ENCODE results near the gene CST1.
"Not testable (repeated sequence)": the region's sequence is repeated elsewhere in the genome, so short reads cannot be mapped to it uniquely, and the experiment has no call there.

DNA sequence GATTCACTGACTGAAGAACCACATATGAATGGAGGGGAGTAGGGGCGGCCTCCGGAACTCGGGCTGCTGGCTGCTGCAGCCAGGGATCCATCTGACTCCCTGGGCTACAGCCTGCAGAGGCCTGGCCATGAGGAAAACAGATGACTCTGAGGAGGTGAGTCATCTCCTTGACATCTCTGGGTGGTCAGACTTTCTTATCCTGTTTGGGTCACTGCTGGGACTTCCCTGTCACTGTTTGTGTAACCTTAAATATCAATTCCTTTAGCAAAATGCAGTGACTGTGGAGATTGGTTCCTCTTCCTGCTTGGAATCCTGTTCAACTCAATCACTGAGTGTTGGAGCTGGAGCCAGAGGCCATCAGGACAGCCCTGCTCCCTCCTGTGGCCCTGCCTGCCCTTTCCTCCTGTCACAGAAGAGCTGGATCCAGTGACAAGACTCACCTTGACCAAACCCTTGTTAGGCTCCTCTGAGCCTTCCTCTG is 4.4 kb upstream of the CST1 start:
- not testable (repeated sequence) for TF ChIP-seq YY1 (IDR thresholded peaks at IDR 0.05; ENCODE audit: insufficient read depth, insufficient read length); ZNF274 (IDR thresholded peaks at IDR 0.05; ENCODE audit: low read depth, low read length)

All from NT2/D1 (cell line).